Measurements from ENCODE around the gene KMT2C. TPM values are rescaled to one million over a fixed set of nuclear protein-coding genes. Genes with fewer than 3 reads are reported as not detected.
"Not testable (repeated sequence)": the region's sequence is repeated elsewhere in the genome, so short reads cannot be mapped to it uniquely, and the experiment has no call there.

Gene KMT2C
- total and polyA plus RNA-seq, 4 donors: 5.8 to 123 (median 56.2) TPM

GRCh38 chr7:152436931-152437575, 1.2 kb upstream of the KMT2C start:
- not testable (repeated sequence) for H3K4me1 ChIP-seq (ENCODE audit: control insufficient read depth in 1 of 2, insufficient read depth in 2 of 2, low read length in 2 of 2); ATAC-seq (ENCODE audit: low FRiP score); H3K9me3 ChIP-seq (ENCODE audit: control insufficient read depth, low read length); H3K27me3 ChIP-seq (ENCODE audit: control insufficient read depth in 1 of 2, insufficient read depth in 2 of 2, low read length in 1 of 2); H3K36me3 ChIP-seq (ENCODE audit: control insufficient read depth in 1 of 2, insufficient read depth in 2 of 2, low read length in 1 of 2); DNase-seq
- Histone ChIP-seq H3K27ac (ENCODE audit: low read depth in 1 of 2, low read length in 2 of 2) (peak overlapping the region; percentile 19 to 28), H3K4me3 (ENCODE audit: low read length in 2 of 2) (peak overlapping the region; percentile 2 to 52)
- WGBS, 2 donors: 9 to 11% methylated on average over 22 of the region's 22 CpGs
- intact Hi-C loops (cut with DNase I): loop anchor here in 1 of 2 donors (2.0 to 10.0 kb wide), 2 partner anchors 26 to 92 kb away; no protein-coding TSS in a partner anchor

DNA sequence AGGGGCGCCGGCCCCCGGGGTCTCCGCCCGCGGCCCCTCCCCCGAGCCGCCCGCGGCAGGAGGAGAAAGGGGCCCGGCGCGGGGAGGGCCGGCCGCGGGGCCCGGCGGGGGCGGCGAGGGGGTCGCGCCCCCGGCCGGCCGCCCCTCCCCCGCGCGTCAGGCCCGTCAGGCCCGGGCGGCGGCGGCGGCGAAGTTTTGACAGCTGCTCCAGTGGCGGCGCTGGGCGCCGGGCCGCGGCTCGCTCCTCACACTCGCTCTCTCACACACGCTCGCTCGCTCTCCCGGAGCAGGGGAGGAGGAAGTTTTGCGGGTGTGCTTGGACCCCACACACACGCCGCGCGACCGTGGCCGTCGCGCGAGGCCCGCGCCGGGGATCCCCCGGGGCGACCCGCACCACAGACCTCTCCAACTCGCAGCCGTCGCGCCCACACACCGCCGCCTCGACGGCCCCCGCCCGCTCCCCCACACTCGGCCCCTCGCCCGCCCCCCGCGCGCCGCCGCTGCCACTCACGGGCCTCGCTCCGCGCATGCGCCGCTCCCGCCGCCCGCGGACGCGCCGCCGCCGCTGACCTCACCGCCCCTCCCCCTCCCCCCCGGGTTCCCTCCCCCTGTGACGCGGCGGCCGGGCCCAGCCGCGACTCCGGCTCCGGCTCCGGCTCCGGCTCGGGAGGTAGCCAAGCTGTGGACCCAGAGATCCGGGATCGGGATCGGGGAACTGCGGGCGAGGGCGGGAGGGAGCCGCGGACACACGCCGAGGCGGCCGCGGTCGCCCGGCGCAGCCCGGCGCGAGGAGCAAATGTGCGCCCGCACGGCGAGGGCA, 518 bp upstream of the KMT2C start:
- Histone ChIP-seq H3K36me3 (ENCODE audit: control insufficient read depth in 1 of 2, insufficient read depth in 2 of 2, low read length in 1 of 2) (no peaks in the 10 kb centered on the region), H3K4me3 (ENCODE audit: low read length in 2 of 2) (peak overlapping the region; percentile 99 to 100), H3K27ac (ENCODE audit: low read depth in 1 of 2, low read length in 2 of 2) (peak overlapping the region; percentile 96 to 100), H3K27me3 (ENCODE audit: control insufficient read depth in 1 of 2, insufficient read depth in 2 of 2, low read length in 1 of 2) (no peaks in the 10 kb centered on the region), H3K4me1 (ENCODE audit: control insufficient read depth in 1 of 2, insufficient read depth in 2 of 2, low read length in 2 of 2) (peaks cover 0 to 2% of the 10 kb centered on the region in 2 donors), H3K9me3 (ENCODE audit: control insufficient read depth, low read length) (no peaks in the 10 kb centered on the region)
- intact Hi-C loops (cut with DNase I): loop anchor here in 1 of 2 donors (2.0 to 10.0 kb wide), 2 partner anchors 26 to 92 kb away; no protein-coding TSS in a partner anchor
- ATAC-seq (ENCODE audit: low FRiP score) (peak; percentile 97), DNase-seq (peak; percentile 95 to 96)
- WGBS, 2 donors: 0 to 1% methylated on average over 30 to 132 of the region's 132 CpGs

DNA sequence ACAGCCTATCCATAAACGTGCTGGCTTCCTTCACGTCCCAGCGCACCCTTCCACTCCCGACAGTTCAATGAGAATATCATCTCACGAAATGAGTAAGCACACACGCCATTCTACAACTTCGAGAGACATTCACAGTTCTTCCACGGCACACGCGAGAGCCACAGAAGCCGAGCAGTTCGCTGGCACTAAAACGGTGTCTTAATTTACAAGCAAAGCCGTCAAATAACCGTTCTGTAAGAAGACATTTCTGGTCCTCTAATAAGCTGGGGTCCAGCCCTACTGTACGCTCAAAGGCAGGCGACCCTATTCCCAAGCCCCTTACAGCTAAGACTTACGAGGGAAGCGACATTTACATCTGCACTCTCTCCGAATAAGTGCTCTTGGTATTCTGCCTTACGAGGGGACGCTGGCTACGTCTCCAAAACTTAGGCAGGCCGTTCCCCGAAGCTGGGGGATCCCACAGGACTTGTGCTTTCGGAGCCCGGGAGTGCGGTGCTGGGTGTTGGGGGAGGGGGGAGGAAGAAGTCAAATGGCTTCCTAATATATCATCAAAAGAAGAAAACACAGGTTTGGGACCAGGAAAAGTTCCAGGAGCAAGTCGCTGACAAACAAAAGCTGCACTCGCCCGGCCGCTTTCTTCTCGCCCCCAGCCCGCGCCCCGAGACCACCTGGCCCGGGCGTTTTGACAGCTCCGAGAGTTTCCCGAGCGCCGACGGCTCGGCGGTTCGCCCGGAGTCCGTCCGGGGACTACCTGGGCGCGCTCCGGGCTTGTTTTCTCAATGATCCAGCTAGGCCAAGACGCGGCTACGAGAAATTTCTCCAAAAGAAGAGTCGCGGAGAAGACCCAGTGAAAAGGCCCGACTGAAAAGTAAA, 1.1 kb downstream of the KMT2C start:
- DNase-seq (peak; percentile 63 to 80), ATAC-seq (ENCODE audit: low FRiP score) (peak; percentile 31)
- WGBS, 2 donors: 0% methylated on average over 56 to 58 of the region's 58 CpGs
- not testable (repeated sequence) for H3K27me3 ChIP-seq (ENCODE audit: control insufficient read depth in 1 of 2, insufficient read depth in 2 of 2, low read length in 1 of 2); H3K4me1 ChIP-seq (ENCODE audit: control insufficient read depth in 1 of 2, insufficient read depth in 2 of 2, low read length in 2 of 2); H3K36me3 ChIP-seq (ENCODE audit: control insufficient read depth in 1 of 2, insufficient read depth in 2 of 2, low read length in 1 of 2); H3K9me3 ChIP-seq (ENCODE audit: control insufficient read depth, low read length)
- H3K4me3 ChIP-seq (ENCODE audit: low read length in 2 of 2): peak overlapping the region; percentile 99 to 100
- intact Hi-C loops (cut with DNase I): loop anchor here in 1 of 2 donors (10.0 kb wide), 1 partner anchor 90 kb away; no protein-coding TSS in a partner anchor
- H3K27ac ChIP-seq (ENCODE audit: low read depth in 1 of 2, low read length in 2 of 2): peak overlapping the region; percentile 57 to 100

DNA sequence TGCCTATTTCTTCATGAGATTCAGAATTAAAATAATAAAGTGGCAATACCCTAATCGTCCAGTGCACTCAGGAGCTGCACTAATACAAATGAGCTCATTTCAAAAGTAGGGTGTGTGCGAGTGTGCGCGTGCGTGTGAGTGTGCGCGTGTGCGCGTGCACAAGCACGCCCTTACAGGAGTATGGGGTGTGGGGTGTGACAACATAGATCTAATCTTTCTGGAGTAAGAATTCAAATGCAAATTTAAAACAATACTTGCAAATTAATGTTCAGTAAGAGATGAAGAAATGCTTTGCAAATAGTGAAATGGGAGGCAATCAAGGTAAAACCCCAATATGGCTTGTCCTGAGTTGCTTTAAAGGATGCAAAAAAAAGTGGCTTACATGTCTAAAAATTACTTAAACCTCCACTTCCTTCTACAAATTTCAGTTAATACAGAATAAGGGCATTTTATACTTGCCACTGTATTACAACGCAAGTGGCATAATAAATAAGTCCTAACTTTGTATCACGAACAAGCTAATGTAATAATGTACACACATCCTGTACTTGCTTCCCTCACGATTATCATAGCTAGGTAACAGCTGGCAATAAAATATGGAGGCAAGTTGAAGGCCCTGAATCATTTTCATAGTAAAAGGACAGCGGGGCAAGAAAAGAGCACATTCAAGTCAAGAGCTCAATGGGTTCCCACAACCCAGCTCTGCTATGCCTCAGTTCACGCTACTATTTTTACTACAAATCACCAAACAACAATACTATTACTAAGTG, 1.9 kb downstream of the KMT2C start:
- Histone ChIP-seq H3K4me3 (ENCODE audit: low read length in 2 of 2) (peak overlapping the region; percentile 55 to 100), H3K27ac (ENCODE audit: low read depth in 1 of 2, low read length in 2 of 2) (peak overlapping the region in 1 of 2 donors; percentile 1)
- ATAC-seq (ENCODE audit: low FRiP score): peak; percentile 62
- peak; percentile 62 to 86 for DNase-seq
- 15 to 16% methylated on average over 15 of the region's 15 CpGs for WGBS, 2 donors
- not testable (repeated sequence) for H3K27me3 ChIP-seq (ENCODE audit: control insufficient read depth in 1 of 2, insufficient read depth in 2 of 2, low read length in 1 of 2); H3K9me3 ChIP-seq (ENCODE audit: control insufficient read depth, low read length); H3K36me3 ChIP-seq (ENCODE audit: control insufficient read depth in 1 of 2, insufficient read depth in 2 of 2, low read length in 1 of 2); H3K4me1 ChIP-seq (ENCODE audit: control insufficient read depth in 1 of 2, insufficient read depth in 2 of 2, low read length in 2 of 2)
- intact Hi-C loops (cut with DNase I): loop anchor here in 1 of 2 donors (10.0 kb wide), 1 partner anchor 89 kb away; no protein-coding TSS in a partner anchor

DNA sequence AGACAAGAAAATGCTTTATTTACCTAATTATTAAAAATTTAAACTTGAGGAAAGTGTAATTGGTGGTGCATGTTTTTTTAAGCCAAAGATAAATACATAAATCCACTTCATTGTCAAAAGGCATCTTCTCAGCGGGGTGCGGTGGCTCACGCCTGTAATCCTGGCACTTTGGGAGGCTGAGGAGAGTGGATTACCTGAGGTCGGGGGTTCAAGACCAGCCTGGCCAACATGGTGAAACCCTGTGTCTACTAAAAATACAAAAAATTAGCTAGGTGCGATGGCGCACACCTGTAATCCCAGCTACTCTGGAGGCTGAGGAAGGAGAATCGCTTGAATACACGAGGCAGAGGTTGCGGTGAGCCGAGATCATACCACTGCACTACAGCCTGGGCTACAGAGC, 3.1 kb downstream of the KMT2C start:
- H3K36me3 ChIP-seq (ENCODE audit: control insufficient read depth in 1 of 2, insufficient read depth in 2 of 2, low read length in 1 of 2); H3K27me3 ChIP-seq (ENCODE audit: control insufficient read depth in 1 of 2, insufficient read depth in 2 of 2, low read length in 1 of 2); DNase-seq; ATAC-seq (ENCODE audit: low FRiP score); H3K4me3 ChIP-seq (ENCODE audit: low read length in 2 of 2); H3K9me3 ChIP-seq (ENCODE audit: control insufficient read depth, low read length); H3K4me1 ChIP-seq (ENCODE audit: control insufficient read depth in 1 of 2, insufficient read depth in 2 of 2, low read length in 2 of 2); H3K27ac ChIP-seq (ENCODE audit: low read depth in 1 of 2, low read length in 2 of 2): not testable (repeated sequence)
- WGBS, 2 donors: 86 to 87% methylated on average over 10 of the region's 10 CpGs
- intact Hi-C loops (cut with DNase I): loop anchor here in 1 of 2 donors (10.0 kb wide), 1 partner anchor 88 kb away; no protein-coding TSS in a partner anchor

GRCh38 chr7:152430854-152431253, 4.9 kb downstream of the KMT2C start:
- Histone ChIP-seq H3K27me3 (ENCODE audit: control insufficient read depth in 1 of 2, insufficient read depth in 2 of 2, low read length in 1 of 2) (no peaks in the 10 kb centered on the region), H3K27ac (ENCODE audit: low read depth in 1 of 2, low read length in 2 of 2) (no peak overlapping the region), H3K4me3 (ENCODE audit: low read length in 2 of 2) (no peak overlapping the region), H3K9me3 (ENCODE audit: control insufficient read depth, low read length) (no peaks in the 10 kb centered on the region), H3K4me1 (ENCODE audit: control insufficient read depth in 1 of 2, insufficient read depth in 2 of 2, low read length in 2 of 2) (peaks cover 2 to 7% of the 10 kb centered on the region in 2 donors), H3K36me3 (ENCODE audit: control insufficient read depth in 1 of 2, insufficient read depth in 2 of 2, low read length in 1 of 2) (no peaks in the 10 kb centered on the region)
- DNase-seq (no peak), ATAC-seq (ENCODE audit: low FRiP score) (no peak)
- 78 to 80% methylated on average over 3 of the region's 3 CpGs for WGBS, 2 donors
- intact Hi-C loops (cut with DNase I): loop anchor here in 1 of 2 donors (10.0 kb wide), 1 partner anchor 86 kb away; no protein-coding TSS in a partner anchor

- ATAC-seq (ENCODE audit: low FRiP score); H3K36me3 ChIP-seq (ENCODE audit: control insufficient read depth in 1 of 2, insufficient read depth in 2 of 2, low read length in 1 of 2); H3K4me3 ChIP-seq (ENCODE audit: low read length in 2 of 2); H3K27me3 ChIP-seq (ENCODE audit: control insufficient read depth in 1 of 2, insufficient read depth in 2 of 2, low read length in 1 of 2); H3K27ac ChIP-seq (ENCODE audit: low read depth in 1 of 2, low read length in 2 of 2); H3K9me3 ChIP-seq (ENCODE audit: control insufficient read depth, low read length); DNase-seq: not testable (repeated sequence)
- WGBS, 2 donors: 48 to 51% methylated on average over 5 of the region's 5 CpGs
- intact Hi-C loops (cut with DNase I): loop anchor here in 1 of 2 donors (10.0 kb wide), 1 partner anchor 85 kb away; no protein-coding TSS in a partner anchor
- H3K4me1 ChIP-seq (ENCODE audit: control insufficient read depth in 1 of 2, insufficient read depth in 2 of 2, low read length in 2 of 2): peaks cover 2 to 11% of the 10 kb centered on the region in 2 donors
Observed at GRCh38 chr7:152430118-152430517, 5.7 kb downstream of the KMT2C start.
